ENCODE data around the gene ADGRE1. TPM values are rescaled to one million over a fixed set of nuclear protein-coding genes. Genes with fewer than 3 reads are reported as not detected.

Gene ADGRE1
- total and polyA plus RNA-seq, 2 of the 4 experiments (the other 2 are of a cell fraction) = not detected

- no peak overlapping the region for H3K27ac ChIP-seq (ENCODE audit: insufficient read depth, low read length)
- no TSS peak for BruUV-seq (replicated peaks)
Observed at GRCh38 chr19:6958791-6959190, 71.4 kb downstream of the ADGRE1 start.

More at GRCh38 chr19:6958791-6959190, 71.4 kb downstream of the ADGRE1 start:
- Histone ChIP-seq H3K4me1 (ENCODE audit: control insufficient read depth, insufficient read depth, low read length) (no peaks in the 10 kb centered on the region), H3K4me2 (ENCODE audit: low read depth, low read length) (no peak overlapping the region), H3K18ac (ENCODE audit: low read depth, low read length) (no peak overlapping the region), H2BK120ac (ENCODE audit: low read depth, low read length) (no peak overlapping the region), H2AK5ac (ENCODE audit: low read depth, low read length) (no peak overlapping the region), H4K91ac (ENCODE audit: insufficient read depth, low read depth, low read length) (no peak overlapping the region), H2AK9ac (replicated peaks; ENCODE audit: low read depth, low read length, poor library complexity) (no peak overlapping the region), H3K79me1 (ENCODE audit: low read depth in 1 of 2, low read length in 2 of 2) (no peaks in the 10 kb centered on the region), H4K8ac (ENCODE audit: low read depth in 2 of 2, low read length in 2 of 2) (no peak overlapping the region), H3K9me3 (ENCODE audit: control insufficient read depth, insufficient read depth, low read length) (peaks cover 18% of the 10 kb centered on the region; the same call in 1 of the 2 replicates), H3K36me3 (ENCODE audit: control insufficient read depth, insufficient read depth, low read length) (no peaks in the 10 kb centered on the region), H3K9ac (ENCODE audit: low read depth, low read length) (no peak overlapping the region), H3K27me3 (ENCODE audit: control insufficient read depth, insufficient read depth, low read length) (no peaks in the 10 kb centered on the region), H2AFZ (replicated peaks; ENCODE audit: low read length, poor library complexity) (no peak overlapping the region), H3K56ac (ENCODE audit: extremely low read depth, insufficient read depth, low read length) (no peak overlapping the region), H3K23ac (ENCODE audit: low read depth, low read length) (no peak overlapping the region), H3K4me3 (ENCODE audit: insufficient read depth, low read depth, low read length) (no peak overlapping the region), H3K9me1 (ENCODE audit: insufficient read depth, low read length) (no peaks in the 10 kb centered on the region), H4K20me1 (ENCODE audit: insufficient read depth, low read length) (no peaks in the 10 kb centered on the region), H4K5ac (ENCODE audit: low read depth, low read length) (no peak overlapping the region), H2BK20ac (ENCODE audit: low read depth, low read length) (no peak overlapping the region), H2BK15ac (ENCODE audit: low read depth, low read length) (no peak overlapping the region), H2BK5ac (ENCODE audit: low read depth, low read length, poor library complexity, severe bottlenecking) (no peak overlapping the region), H3K14ac (replicated peaks; ENCODE audit: low read depth, low read length) (no peak overlapping the region), H3K4ac (ENCODE audit: low read depth, low read length) (no peak overlapping the region)
- POLR2A ChIA-PET (ENCODE audit: unreplicated experiment) = no interaction called here
- dilution Hi-C loops (cut with HindIII; ENCODE audit: low sequenced_read_pairs, unreplicated experiment) = no loop called here
- DNase-seq (no peak), ATAC-seq (ENCODE audit: low read depth) (no peak)
- CTCF ChIA-PET = no interaction called here
- TF ChIP-seq CTCF (conservative IDR thresholded peaks at IDR 0.05; ENCODE audit: low read depth, low read length) = no peak
- no peak for TF ChIP-seq RFX5 (IDR thresholded peaks at IDR 0.05; ENCODE audit: low read depth, low read length)
- TF ChIP-seq MAFK (IDR thresholded peaks at IDR 0.05; ENCODE audit: low read depth, low read length) = no peak
- no peak for TF ChIP-seq CHD1 (IDR thresholded peaks at IDR 0.05; ENCODE audit: low read depth, low read length)
- TF ChIP-seq RAD21 (IDR thresholded peaks at IDR 0.05; ENCODE audit: low read length) = no peak
- TF ChIP-seq MAZ (IDR thresholded peaks at IDR 0.05; ENCODE audit: borderline replicate concordance, low read depth, low read length) = no peak
- TF ChIP-seq NFE2L2 (IDR thresholded peaks at IDR 0.05; ENCODE audit: low read depth, low read length) = no peak
- WGBS, 2 experiments (ENCODE audit: extremely low coverage in 2 of 2, insufficient read length in 1 of 2) = no CpG with 5 or more reads among the region's 3 CpGs
- intact Hi-C loops (cut with micrococcal nuclease) = no loop called here
- in situ Hi-C loops (cut with MboI; ENCODE audit: low sequenced_read_pairs) = no loop called here
